Suprapubic skin (tissue), 4 donors: ENCODE results near the gene PACS2. TPM values are rescaled to one million over a fixed set of nuclear protein-coding genes. Genes with fewer than 3 reads are reported as not detected.
"Not testable (repeated sequence)": the region's sequence is repeated elsewhere in the genome, so short reads cannot be mapped to it uniquely, and the experiment has no call there.

Source experiments
- DNase-seq, 2 donors: peaks; one replicate each; pipeline ENCODE4 v3.0.0-alpha.2; 2019; ENCODE audit warnings: low spot score in 2 of 2
- H3K27ac ChIP-seq: fragments of 200-600 bp; sonication (generic); one replicate; pipeline ENCODE4 v1.5.1; 2019
- H3K27me3 ChIP-seq: fragments of 200-600 bp; sonication (generic); one replicate; pipeline ENCODE4 v1.5.1; 2019
- H3K36me3 ChIP-seq: fragments of 200-600 bp; sonication (generic); one replicate; pipeline ENCODE4 v1.5.1; 2019
- H3K4me1 ChIP-seq: fragments of 200-600 bp; sonication (generic); one replicate; pipeline ENCODE4 v1.5.1; 2019
- H3K4me3 ChIP-seq: fragments of 200-600 bp; sonication (generic); one replicate; pipeline ENCODE4 v1.5.1; 2019; ENCODE audit warnings: mild to moderate bottlenecking
- H3K9me3 ChIP-seq: fragments of 200-600 bp; sonication (generic); one replicate; pipeline ENCODE4 v1.5.1; 2019
- EP300 ChIP-seq: sonication (generic); formaldehyde crosslinking; IDR thresholded peaks from one replicate; pipeline ENCODE4 v1.6.1; 2017; ENCODE audit warnings: antibody characterized with exemption
- POLR2A ChIP-seq, 2 donors: fragments of 450-650 bp; IDR thresholded peaks; one replicate each; pipeline ENCODE4 v1.6.1; 2017; ENCODE audit warnings: antibody characterized with exemption in 2 of 2, mild to moderate bottlenecking in 2 of 2, moderate library complexity in 2 of 2
- POLR2AphosphoS5 ChIP-seq, 3 donors: sonication (generic); formaldehyde crosslinking; IDR thresholded peaks; one replicate each; pipeline ENCODE4 v1.6.1; 2017; ENCODE audit warnings: antibody characterized with exemption in 3 of 3
- WGBS: methylation state at CpG from one replicate; pipeline ENCODE4 v1.1.5; 2018; 5-methylcytosine and 5-hydroxymethylcytosine counted together
- total RNA-seq, 4 donors: library from RNA; depleted of rRNA; stranded (reverse); fragments of >200 nt; gene quantifications; one replicate each; pipeline ENCODE4 v1.1.0, GENCODE V29; 2016
- TF ChIP-seq, protein P1 (sequence below), 2 donors: fragments of 200-600 bp in 1 of 2; fragments of 450-650 bp in 1 of 2; sonication (generic) in 1 of 2; IDR thresholded peaks; one replicate each; pipeline ENCODE4 v1.5.1; 2016 to 2019; ENCODE audit warnings: antibody characterized with exemption in 2 of 2, mild to moderate bottlenecking in 1 of 2, moderate library complexity in 1 of 2

Gene PACS2
- total RNA-seq, 4 donors from 2014 or later = 41.9 to 100 (median 66.6) TPM

DNA sequence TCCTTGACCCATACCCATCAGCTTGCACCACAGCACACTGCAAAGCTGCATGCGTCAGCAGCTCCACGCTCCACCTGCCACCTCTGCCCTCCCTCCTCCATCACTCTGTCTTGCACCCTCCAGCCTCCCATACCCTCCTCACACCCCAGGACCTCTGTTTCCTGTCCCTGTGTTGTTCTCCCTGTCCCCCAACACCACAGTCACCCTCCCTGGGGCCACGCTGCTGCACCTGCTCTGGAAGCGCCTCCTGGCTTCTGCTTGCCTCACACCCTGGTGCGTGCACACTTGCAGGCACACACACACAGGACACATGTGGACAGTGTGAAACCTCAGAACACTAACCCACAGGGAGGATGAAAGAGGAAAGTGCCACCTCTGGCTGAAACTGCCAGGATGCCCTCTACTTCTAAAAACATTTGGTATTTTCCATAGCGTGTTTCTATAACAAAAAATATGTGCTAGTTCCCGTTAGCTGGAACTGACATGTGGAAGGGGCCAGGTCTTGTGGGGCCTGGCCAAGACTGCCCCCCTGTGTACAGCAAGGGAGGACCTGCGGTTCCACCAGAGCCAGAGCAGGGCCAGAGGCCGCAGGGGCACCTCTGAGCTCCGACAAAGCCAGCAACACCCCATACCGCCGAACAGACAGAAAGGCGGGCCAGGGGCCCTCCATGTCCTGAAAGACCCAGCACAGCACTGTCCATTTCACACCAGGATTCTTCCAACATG lies 23.8 kb upstream of the PACS2 start:
- WGBS = 85% methylated on average over 13 of the region's 13 CpGs
- DNase-seq = no peak
- H3K4me3 ChIP-seq = no peak overlapping the region
- no peaks in the 10 kb centered on the region for H3K36me3 ChIP-seq
- no peak for TF ChIP-seq EP300
- no peak for TF ChIP-seq POLR2A (IDR thresholded peaks at IDR 0.05)
- TF ChIP-seq POLR2AphosphoS5 (IDR thresholded peaks at IDR 0.05) = no peak
- TF ChIP-seq, protein P1, sequence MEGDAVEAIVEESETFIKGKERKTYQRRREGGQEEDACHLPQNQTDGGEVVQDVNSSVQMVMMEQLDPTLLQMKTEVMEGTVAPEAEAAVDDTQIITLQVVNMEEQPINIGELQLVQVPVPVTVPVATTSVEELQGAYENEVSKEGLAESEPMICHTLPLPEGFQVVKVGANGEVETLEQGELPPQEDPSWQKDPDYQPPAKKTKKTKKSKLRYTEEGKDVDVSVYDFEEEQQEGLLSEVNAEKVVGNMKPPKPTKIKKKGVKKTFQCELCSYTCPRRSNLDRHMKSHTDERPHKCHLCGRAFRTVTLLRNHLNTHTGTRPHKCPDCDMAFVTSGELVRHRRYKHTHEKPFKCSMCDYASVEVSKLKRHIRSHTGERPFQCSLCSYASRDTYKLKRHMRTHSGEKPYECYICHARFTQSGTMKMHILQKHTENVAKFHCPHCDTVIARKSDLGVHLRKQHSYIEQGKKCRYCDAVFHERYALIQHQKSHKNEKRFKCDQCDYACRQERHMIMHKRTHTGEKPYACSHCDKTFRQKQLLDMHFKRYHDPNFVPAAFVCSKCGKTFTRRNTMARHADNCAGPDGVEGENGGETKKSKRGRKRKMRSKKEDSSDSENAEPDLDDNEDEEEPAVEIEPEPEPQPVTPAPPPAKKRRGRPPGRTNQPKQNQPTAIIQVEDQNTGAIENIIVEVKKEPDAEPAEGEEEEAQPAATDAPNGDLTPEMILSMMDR (IDR thresholded peaks at IDR 0.05) = no peak
- peaks cover 22% of the 10 kb centered on the region for H3K4me1 ChIP-seq
- H3K27me3 ChIP-seq = no peaks in the 10 kb centered on the region
- H3K9me3 ChIP-seq = no peaks in the 10 kb centered on the region
- no peak overlapping the region for H3K27ac ChIP-seq

- Histone ChIP-seq H3K27me3 (no peaks in the 10 kb centered on the region), H3K4me1 (peaks cover 22% of the 10 kb centered on the region), H3K4me3 (no peak overlapping the region), H3K27ac (no peak overlapping the region), H3K36me3 (no peaks in the 10 kb centered on the region), H3K9me3 (no peaks in the 10 kb centered on the region)
- WGBS = 80% methylated on average over 17 of the region's 26 CpGs
- DNase-seq = no peak
- no peak for TF ChIP-seq POLR2A (IDR thresholded peaks at IDR 0.05)
- TF ChIP-seq, protein P1 (IDR thresholded peaks at IDR 0.05) = no peak
- no peak for TF ChIP-seq EP300
- no peak for TF ChIP-seq POLR2AphosphoS5 (IDR thresholded peaks at IDR 0.05)
These were observed 21.5 kb upstream of the PACS2 start for GRCh38 chr14:105292826-105293711.

- TF ChIP-seq EP300 (no peak), POLR2A (IDR thresholded peaks at IDR 0.05) (no peak), POLR2AphosphoS5 (IDR thresholded peaks at IDR 0.05) (no peak)
- TF ChIP-seq, protein P1 (IDR thresholded peaks at IDR 0.05) = no peak
- peaks cover 31% of the 10 kb centered on the region for H3K4me1 ChIP-seq
- no peaks in the 10 kb centered on the region for H3K9me3 ChIP-seq
- H3K27ac ChIP-seq = no peak overlapping the region
- DNase-seq = no peak
- WGBS = 30% methylated on average over 2 of the region's 15 CpGs
- no peak overlapping the region for H3K4me3 ChIP-seq
- no peaks in the 10 kb centered on the region for H3K36me3 ChIP-seq
- H3K27me3 ChIP-seq = no peaks in the 10 kb centered on the region
These were observed 20.4 kb upstream of the PACS2 start for GRCh38 chr14:105294142-105294597.

- H3K27ac ChIP-seq, H3K9me3 ChIP-seq, H3K4me3 ChIP-seq, DNase-seq, H3K36me3 ChIP-seq, H3K27me3 ChIP-seq: not testable (repeated sequence)
- peaks cover 47% of the 10 kb centered on the region for H3K4me1 ChIP-seq
- 95% methylated on average over 11 of the region's 11 CpGs for WGBS
These were observed 17.2 kb upstream of the PACS2 start for GRCh38 chr14:105297311-105297710.

- peak overlapping the region; percentile 95 for H3K27ac ChIP-seq
- H3K27me3 ChIP-seq = no peaks in the 10 kb centered on the region
- H3K4me1 ChIP-seq = peaks cover 25% of the 10 kb centered on the region
- H3K36me3 ChIP-seq = no peaks in the 10 kb centered on the region
- peak overlapping the region; percentile 97 for H3K4me3 ChIP-seq
- no peaks in the 10 kb centered on the region for H3K9me3 ChIP-seq
- 13% methylated on average over 27 of the region's 54 CpGs for WGBS
- DNase-seq = peak in 1 of 2 donors; percentile 77
- TF ChIP-seq EP300 (no peak), POLR2A (IDR thresholded peaks at IDR 0.05) (no peak), POLR2AphosphoS5 (IDR thresholded peaks at IDR 0.05) (no peak)
- TF ChIP-seq, protein P1 (IDR thresholded peaks at IDR 0.05) = no peak
These were observed 14.7 kb upstream of the PACS2 start for GRCh38 chr14:105299654-105300541.
